Midbrain (tissue), 1 donor: ENCODE data around the gene RPL36AL.

Experiments used
- DNase-seq: peaks from one replicate; lab custom pipeline; 2025; lab: John Stamatoyannopoulos, UW

The RPL36AL gene

DNA sequence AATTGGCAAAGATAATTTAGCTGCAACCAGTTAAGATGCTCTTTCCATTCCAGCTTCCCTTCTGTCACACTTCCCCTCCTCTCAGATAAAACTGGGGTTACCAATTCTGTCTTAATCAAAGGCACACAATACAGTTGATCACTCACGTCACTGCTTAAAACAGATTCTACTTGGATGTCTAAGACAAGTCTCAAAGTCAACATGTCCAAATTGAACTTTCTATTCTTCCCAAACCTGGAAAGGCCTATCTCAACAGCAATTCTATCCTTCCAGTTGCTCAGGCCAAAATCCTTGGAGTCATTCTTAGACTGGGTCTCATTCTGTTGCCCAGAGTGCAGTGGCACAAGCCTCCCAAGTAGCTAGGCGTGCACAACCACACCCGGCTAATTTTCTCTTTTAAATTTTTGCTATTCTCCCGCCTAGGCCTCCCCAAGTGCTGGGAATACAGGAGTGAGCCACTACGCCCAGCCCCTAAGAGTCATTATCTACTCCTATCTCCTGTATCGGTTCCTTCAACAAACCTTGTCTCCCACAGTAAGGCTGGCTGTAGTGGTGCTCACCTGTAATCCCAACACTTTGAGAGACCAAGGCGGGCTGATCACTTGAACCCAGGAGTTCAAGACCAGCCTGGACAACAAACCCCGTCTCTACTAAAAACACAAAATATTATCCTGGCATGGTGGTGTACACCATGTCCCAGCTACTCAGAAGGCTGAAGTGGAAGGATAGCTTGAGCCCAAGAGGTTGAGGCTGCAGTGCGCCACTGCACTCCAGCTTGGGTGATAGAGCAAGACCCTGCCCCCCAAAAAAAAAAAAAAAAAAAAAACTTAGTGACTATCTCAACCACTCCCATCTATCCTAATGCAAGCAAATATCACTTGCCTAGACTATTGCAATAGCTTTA, 39.0 kb downstream of the RPL36AL start:
- no peak for DNase-seq

DNA sequence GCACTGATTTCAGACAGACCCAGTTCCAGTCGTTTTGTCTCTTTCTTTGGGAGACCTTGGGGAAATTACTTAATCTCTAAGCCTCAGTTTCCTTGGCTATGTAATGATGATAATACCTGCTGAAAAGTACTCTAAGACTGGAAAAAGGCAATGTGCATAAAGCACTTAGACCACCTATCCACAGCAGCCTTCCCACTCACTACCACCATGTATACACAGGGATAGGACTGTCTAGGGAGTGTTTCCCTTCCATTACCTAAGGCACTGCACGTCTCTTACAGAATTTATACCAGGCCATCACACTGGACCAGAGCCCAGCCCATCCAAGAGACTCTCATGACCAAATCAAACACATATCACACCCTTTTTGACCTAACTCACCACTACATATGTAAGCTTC, 40.6 kb downstream of the RPL36AL start:
- DNase-seq = no peak

DNA sequence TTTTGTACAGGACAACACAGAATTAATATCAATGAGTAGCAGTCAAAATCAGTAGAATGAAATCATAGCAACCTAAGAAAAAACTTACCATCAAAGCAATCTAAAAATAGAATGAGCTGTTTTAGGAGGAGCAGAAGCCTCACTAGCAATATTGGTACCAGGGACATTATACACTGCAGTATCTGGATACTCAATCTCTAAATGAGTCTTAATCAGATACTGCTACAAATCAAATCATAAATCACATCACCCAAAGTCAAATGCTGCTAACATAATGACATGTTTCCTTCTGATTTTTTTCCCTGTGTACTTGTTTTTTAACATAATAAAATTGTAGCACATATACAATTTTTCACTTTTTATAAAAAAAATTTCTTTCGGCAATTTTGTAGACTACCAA, 42.3 kb downstream of the RPL36AL start:
- DNase-seq = no peak

DNA sequence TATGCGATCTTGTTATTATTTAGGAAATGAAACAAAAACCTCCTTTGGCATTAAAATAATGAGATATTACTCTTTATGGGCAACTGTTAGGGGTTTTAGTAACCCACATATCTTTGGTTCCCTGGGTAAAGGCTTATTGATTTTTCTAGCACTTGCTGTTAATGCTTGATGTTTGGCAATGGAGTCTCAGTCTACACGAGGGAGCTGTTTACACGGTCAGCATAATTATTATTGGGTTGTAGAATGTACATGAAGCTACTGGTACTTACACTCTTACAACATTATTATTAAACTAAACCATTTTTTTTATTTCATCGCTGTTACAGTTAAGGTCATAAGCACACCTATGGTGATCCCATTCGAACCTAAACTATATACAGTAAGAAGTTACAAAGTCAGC, 46.4 kb downstream of the RPL36AL start:
- DNase-seq = no peak

DNA sequence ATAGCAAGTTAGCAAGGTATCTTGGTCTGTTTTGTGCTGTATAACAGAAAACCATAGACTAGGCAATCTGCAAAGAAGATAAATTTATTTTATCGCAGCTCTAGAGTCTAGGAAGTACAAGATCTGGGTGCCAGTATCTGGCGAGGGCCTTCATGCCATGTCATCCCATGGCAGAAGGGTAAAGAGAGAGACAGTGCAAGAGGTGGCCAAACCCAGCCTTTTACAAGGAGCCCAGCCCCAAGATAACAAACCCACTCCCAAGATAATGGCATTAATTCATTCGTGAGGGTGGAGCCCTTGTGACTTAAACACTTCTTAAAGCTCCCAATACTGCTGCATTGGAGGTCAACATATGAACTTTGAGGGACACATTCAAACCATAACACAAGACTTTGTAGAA, 51.1 kb downstream of the RPL36AL start:
- no peak for DNase-seq
